HFFc6 (cell line): Measurements from ENCODE around the gene SNAP47. TPM values are rescaled to one million over a fixed set of nuclear protein-coding genes. Genes with fewer than 3 reads are reported as not detected.
A peak's percentile ranks its signal among the peaks of the same experiment; 100 is the strongest.

Source experiments
- DNase-seq: peaks from one replicate; pipeline ENCODE4 v3.0.0-alpha.2; 2018
- H3K27ac Mint-ChIP-seq: 2 replicates; pipeline ENCODE4 v1.8.0; 2020; ENCODE audit warnings: mild to moderate bottlenecking, mixed read lengths
- H3K27me3 Mint-ChIP-seq: 2 replicates; pipeline ENCODE4 v1.8.0; 2021; ENCODE audit warnings: mild to moderate bottlenecking, moderate library complexity, mixed read lengths; ENCODE audit not compliant: insufficient read depth
- H3K36me3 Mint-ChIP-seq: 2 replicates; pipeline ENCODE4 v1.8.0; 2021; ENCODE audit warnings: low read depth, mixed read lengths
- H3K4me1 Mint-ChIP-seq: 2 replicates; pipeline ENCODE4 v1.8.0; 2020; ENCODE audit warnings: low read depth, mixed read lengths
- H3K4me3 Mint-ChIP-seq: 2 replicates; pipeline ENCODE4 v1.8.0; 2020; ENCODE audit warnings: mild to moderate bottlenecking, moderate library complexity, mixed read lengths
- H3K9me3 Mint-ChIP-seq: 2 replicates; pipeline ENCODE4 v1.8.0; 2020; ENCODE audit warnings: mild to moderate bottlenecking, mixed read lengths
- CTCF ChIP-seq: fragments of 200-600 bp; sonication (generic); IDR thresholded peaks from 2 replicates; pipeline ENCODE4 v1.5.0; 2021; ENCODE audit warnings: antibody characterized with exemption, mild to moderate bottlenecking
- total RNA-seq, 6 experiments: library from RNA; stranded (reverse); fragmentation: NEBNext Ultra II Directional; extraction: Animal tissue kit (Norgen Biotek cat#: 25700); gene quantifications; 2 replicates in 1 of 6; 3 replicates in 5 of 6; pipeline ENCODE4 v1.2.3, GENCODE V29; 2021

Gene SNAP47
- total RNA-seq, 6 experiments from 2014 or later, result 27.0 to 31.2 (median 30.4) TPM

GRCh38 chr1:227797625-227798024, 62.4 kb downstream of the SNAP47 start:
- Mint-ChIP-seq H3K4me3 (no peak overlapping the region), H3K36me3 (no peaks in the 10 kb centered on the region), H3K27ac (no peak overlapping the region), H3K4me1 (peaks cover 22% of the 10 kb centered on the region), H3K9me3 (no peaks in the 10 kb centered on the region), H3K27me3 (peaks cover 20% of the 10 kb centered on the region)
- TF ChIP-seq CTCF, result no peak
- no peak for DNase-seq

- peaks cover 20% of the 10 kb centered on the region for H3K27me3 Mint-ChIP-seq
Observed at GRCh38 chr1:227798078-227798802, 63.0 kb downstream of the SNAP47 start.

GRCh38 chr1:227799756-227800155, 64.5 kb downstream of the SNAP47 start:
- Mint-ChIP-seq H3K4me3 (no peak overlapping the region), H3K27ac (no peak overlapping the region), H3K36me3 (no peaks in the 10 kb centered on the region), H3K27me3 (peaks cover 17% of the 10 kb centered on the region), H3K4me1 (peaks cover under 1% of the 10 kb centered on the region), H3K9me3 (no peaks in the 10 kb centered on the region)
- TF ChIP-seq CTCF, result no peak
- no peak for DNase-seq

More at GRCh38 chr1:227798078-227798802, 63.0 kb downstream of the SNAP47 start:
- no peaks in the 10 kb centered on the region for H3K9me3 Mint-ChIP-seq
- H3K4me1 Mint-ChIP-seq, result peaks cover 16% of the 10 kb centered on the region
- no peak overlapping the region for H3K4me3 Mint-ChIP-seq
- no peaks in the 10 kb centered on the region for H3K36me3 Mint-ChIP-seq
- no peak overlapping the region for H3K27ac Mint-ChIP-seq
- DNase-seq, result no peak
- no peak for TF ChIP-seq CTCF

GRCh38 chr1:227803933-227804332, 68.7 kb downstream of the SNAP47 start:
- Mint-ChIP-seq H3K9me3 (no peaks in the 10 kb centered on the region), H3K4me1 (peaks cover 21% of the 10 kb centered on the region), H3K27me3 (peaks cover 9% of the 10 kb centered on the region; the same call in 1 of the 2 replicates), H3K4me3 (no peak overlapping the region), H3K27ac (no peak overlapping the region), H3K36me3 (no peaks in the 10 kb centered on the region)
- TF ChIP-seq CTCF, result no peak
- no peak for DNase-seq

GRCh38 chr1:227805606-227806197, 70.5 kb downstream of the SNAP47 start:
- peak; percentile 97 for DNase-seq
- H3K4me1 Mint-ChIP-seq, result peaks cover 23% of the 10 kb centered on the region
- TF ChIP-seq CTCF, result no peak
- H3K9me3 Mint-ChIP-seq, result no peaks in the 10 kb centered on the region; the same call in 1 of the 2 replicates
- H3K27me3 Mint-ChIP-seq, result peaks cover 7% of the 10 kb centered on the region; the same call in 1 of the 2 replicates
- peak overlapping the region; percentile 73 for H3K27ac Mint-ChIP-seq
- H3K4me3 Mint-ChIP-seq, result no peak overlapping the region
- H3K36me3 Mint-ChIP-seq, result no peaks in the 10 kb centered on the region
